ENCODE results near the gene VPS13D.

GRCh38 chr1:12491656-12492055 lies 261.8 kb downstream of the VPS13D start:
- TF ChIP-seq, protein P1, sequence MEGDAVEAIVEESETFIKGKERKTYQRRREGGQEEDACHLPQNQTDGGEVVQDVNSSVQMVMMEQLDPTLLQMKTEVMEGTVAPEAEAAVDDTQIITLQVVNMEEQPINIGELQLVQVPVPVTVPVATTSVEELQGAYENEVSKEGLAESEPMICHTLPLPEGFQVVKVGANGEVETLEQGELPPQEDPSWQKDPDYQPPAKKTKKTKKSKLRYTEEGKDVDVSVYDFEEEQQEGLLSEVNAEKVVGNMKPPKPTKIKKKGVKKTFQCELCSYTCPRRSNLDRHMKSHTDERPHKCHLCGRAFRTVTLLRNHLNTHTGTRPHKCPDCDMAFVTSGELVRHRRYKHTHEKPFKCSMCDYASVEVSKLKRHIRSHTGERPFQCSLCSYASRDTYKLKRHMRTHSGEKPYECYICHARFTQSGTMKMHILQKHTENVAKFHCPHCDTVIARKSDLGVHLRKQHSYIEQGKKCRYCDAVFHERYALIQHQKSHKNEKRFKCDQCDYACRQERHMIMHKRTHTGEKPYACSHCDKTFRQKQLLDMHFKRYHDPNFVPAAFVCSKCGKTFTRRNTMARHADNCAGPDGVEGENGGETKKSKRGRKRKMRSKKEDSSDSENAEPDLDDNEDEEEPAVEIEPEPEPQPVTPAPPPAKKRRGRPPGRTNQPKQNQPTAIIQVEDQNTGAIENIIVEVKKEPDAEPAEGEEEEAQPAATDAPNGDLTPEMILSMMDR (conservative IDR thresholded peaks at IDR 0.05 in 1 of 2, IDR thresholded peaks at IDR 0.05 in 1 of 2; ENCODE audit: extremely low read depth in 1 of 2, insufficient read depth in 1 of 2, low read depth in 1 of 2, low read length in 2 of 2), result no peak
- no peak for TF ChIP-seq EZH2 (IDR thresholded peaks at IDR 0.05; ENCODE audit: borderline replicate concordance, low read length)

All from mammary epithelial cell (primary cell).